ENCODE measurements around the gene TRMT2A. TPM values are rescaled to one million over a fixed set of nuclear protein-coding genes. Genes with fewer than 3 reads are reported as not detected.
"Not testable (repeated sequence)": the region's sequence is repeated elsewhere in the genome, so short reads cannot be mapped to it uniquely, and the experiment has no call there.

TRMT2A gene
- total and polyA plus RNA-seq, 5 donors from 2014 or later, result 24.5 to 75.2 (median 30.0) TPM

- peaks cover 13% of the 10 kb centered on the region for H3K4me1 ChIP-seq (ENCODE audit: control insufficient read depth, insufficient read depth, low read length, poor library complexity, severe bottlenecking)
- Mint-ChIP-seq H3K36me3 (no peaks in the 10 kb centered on the region), H3K4me3 (peak overlapping the region in 3 of 4 donors; percentile 11 to 54 (median 54)), H3K9me3 (no peaks in the 10 kb centered on the region), H3K27ac (no peak overlapping the region), H3K27me3 (no peaks in the 10 kb centered on the region), H3K4me1 (peaks cover 0 to 15% (median 8%) of the 10 kb centered on the region in 4 donors)
- H3K36me3 ChIP-seq (ENCODE audit: control insufficient read depth, insufficient read depth, low read length), result no peaks in the 10 kb centered on the region
- no peak overlapping the region for H3K4me3 ChIP-seq (ENCODE audit: low read depth, low read length)
- H3K9me3 ChIP-seq (ENCODE audit: control insufficient read depth in 2 of 2, low read length in 2 of 2), result no peaks in the 10 kb centered on the region
- ATAC-seq (ENCODE audit: low read depth in 2 of 2), result no peak
- DNase-seq, result no peak
- no peaks in the 10 kb centered on the region for H3K27me3 ChIP-seq (ENCODE audit: control insufficient read depth, insufficient read depth, low read length)
- H3K27ac ChIP-seq (ENCODE audit: insufficient read depth, low read length, poor library complexity, severe bottlenecking), result no peak overlapping the region
These were observed 40.3 kb downstream of the TRMT2A start for GRCh38 chr22:20076627-20077172.

GRCh38 chr22:20071524-20071972 is 45.5 kb downstream of the TRMT2A start:
- Mint-ChIP-seq H3K9me3 (no peaks in the 10 kb centered on the region), H3K4me3 (no peak overlapping the region), H3K27me3 (no peaks in the 10 kb centered on the region), H3K36me3 (no peaks in the 10 kb centered on the region), H3K27ac (no peak overlapping the region), H3K4me1 (no peaks in the 10 kb centered on the region)
- Histone ChIP-seq H3K9me3 (ENCODE audit: control insufficient read depth in 2 of 2, low read length in 2 of 2) (no peaks in the 10 kb centered on the region), H3K4me1 (ENCODE audit: control insufficient read depth, insufficient read depth, low read length, poor library complexity, severe bottlenecking) (no peaks in the 10 kb centered on the region), H3K36me3 (ENCODE audit: control insufficient read depth, insufficient read depth, low read length) (no peaks in the 10 kb centered on the region), H3K27ac (ENCODE audit: insufficient read depth, low read length, poor library complexity, severe bottlenecking) (no peak overlapping the region), H3K4me3 (ENCODE audit: low read depth, low read length) (no peak overlapping the region), H3K27me3 (ENCODE audit: control insufficient read depth, insufficient read depth, low read length) (no peaks in the 10 kb centered on the region)
- DNase-seq (no peak), ATAC-seq (ENCODE audit: low read depth in 2 of 2) (no peak)

DNA sequence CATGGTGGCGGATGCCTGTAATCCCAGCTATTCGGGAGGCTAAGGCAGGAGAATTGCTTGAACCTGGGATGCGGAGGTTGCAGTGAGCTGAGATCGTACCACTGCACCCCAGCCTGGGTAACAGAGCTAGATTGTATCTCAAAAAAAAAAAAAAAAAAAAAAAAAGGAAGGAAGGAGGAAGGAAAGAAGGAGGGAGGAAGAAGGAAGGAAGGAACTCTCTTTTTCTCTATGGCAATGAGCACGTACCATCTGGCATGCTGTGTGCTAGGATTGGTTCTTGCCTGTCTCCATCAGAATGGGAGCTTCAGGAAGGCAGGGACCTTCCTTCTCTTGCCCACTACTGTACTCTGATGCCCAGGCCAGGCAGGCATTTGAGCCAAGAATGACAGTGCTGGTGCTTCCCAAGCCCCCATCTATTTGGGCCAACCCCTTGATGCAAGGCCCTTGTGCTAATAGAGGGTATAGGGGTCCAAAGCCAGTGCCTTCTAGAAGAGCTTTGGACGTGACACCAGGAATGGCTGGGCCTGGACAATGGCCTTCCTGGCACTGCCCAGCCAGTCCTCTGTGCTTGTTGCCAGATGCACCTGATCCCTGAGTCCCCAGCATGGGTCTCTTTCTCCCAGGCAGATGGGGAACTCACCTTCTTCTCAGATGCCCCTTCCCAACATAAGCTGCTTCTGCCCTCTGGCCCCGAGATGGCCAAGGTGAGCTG is 47.5 kb downstream of the TRMT2A start:
- peak overlapping the region in 1 of 3 donors; percentile 12 for H3K27ac Mint-ChIP-seq
- DNase-seq (no peak), ATAC-seq (ENCODE audit: low read depth in 2 of 2) (no peak)
- Histone ChIP-seq H3K36me3 (ENCODE audit: control insufficient read depth, insufficient read depth, low read length) (peaks cover 3% of the 10 kb centered on the region), H3K4me3 (ENCODE audit: low read depth, low read length) (no peak overlapping the region), H3K27me3 (ENCODE audit: control insufficient read depth, insufficient read depth, low read length) (no peaks in the 10 kb centered on the region), H3K27ac (ENCODE audit: insufficient read depth, low read length, poor library complexity, severe bottlenecking) (no peak overlapping the region), H3K4me1 (ENCODE audit: control insufficient read depth, insufficient read depth, low read length, poor library complexity, severe bottlenecking) (no peaks in the 10 kb centered on the region), H3K9me3 (ENCODE audit: control insufficient read depth in 2 of 2, low read length in 2 of 2) (no peaks in the 10 kb centered on the region)
- no peaks in the 10 kb centered on the region for H3K9me3 Mint-ChIP-seq
- no peaks in the 10 kb centered on the region for H3K27me3 Mint-ChIP-seq
- no peaks in the 10 kb centered on the region for H3K4me1 Mint-ChIP-seq
- peaks cover 2% of the 10 kb centered on the region for H3K36me3 Mint-ChIP-seq
- H3K4me3 Mint-ChIP-seq, result no peak overlapping the region

GRCh38 chr22:20068640-20069039 is 48.4 kb downstream of the TRMT2A start:
- H3K4me3 Mint-ChIP-seq, result no peak overlapping the region
- ATAC-seq (ENCODE audit: low read depth in 2 of 2) (no peak), DNase-seq (no peak)
- no peak overlapping the region for H3K27ac ChIP-seq (ENCODE audit: insufficient read depth, low read length, poor library complexity, severe bottlenecking)
- peaks cover 2% of the 10 kb centered on the region for H3K36me3 Mint-ChIP-seq
- no peaks in the 10 kb centered on the region for H3K27me3 Mint-ChIP-seq
- H3K9me3 Mint-ChIP-seq, result no peaks in the 10 kb centered on the region
- no peaks in the 10 kb centered on the region for H3K4me1 Mint-ChIP-seq
- no peaks in the 10 kb centered on the region for H3K9me3 ChIP-seq (ENCODE audit: control insufficient read depth in 2 of 2, low read length in 2 of 2)
- no peaks in the 10 kb centered on the region for H3K27me3 ChIP-seq (ENCODE audit: control insufficient read depth, insufficient read depth, low read length)
- no peak overlapping the region for H3K4me3 ChIP-seq (ENCODE audit: low read depth, low read length)
- H3K27ac Mint-ChIP-seq, result peak overlapping the region in 1 of 3 donors; percentile 42
- H3K36me3 ChIP-seq (ENCODE audit: control insufficient read depth, insufficient read depth, low read length), result peaks cover 10% of the 10 kb centered on the region
- H3K4me1 ChIP-seq (ENCODE audit: control insufficient read depth, insufficient read depth, low read length, poor library complexity, severe bottlenecking), result no peaks in the 10 kb centered on the region

- H3K27ac Mint-ChIP-seq, H3K9me3 Mint-ChIP-seq: not testable (repeated sequence)
These were observed 49.7 kb downstream of the TRMT2A start for GRCh38 chr22:20067384-20067682.

DNA sequence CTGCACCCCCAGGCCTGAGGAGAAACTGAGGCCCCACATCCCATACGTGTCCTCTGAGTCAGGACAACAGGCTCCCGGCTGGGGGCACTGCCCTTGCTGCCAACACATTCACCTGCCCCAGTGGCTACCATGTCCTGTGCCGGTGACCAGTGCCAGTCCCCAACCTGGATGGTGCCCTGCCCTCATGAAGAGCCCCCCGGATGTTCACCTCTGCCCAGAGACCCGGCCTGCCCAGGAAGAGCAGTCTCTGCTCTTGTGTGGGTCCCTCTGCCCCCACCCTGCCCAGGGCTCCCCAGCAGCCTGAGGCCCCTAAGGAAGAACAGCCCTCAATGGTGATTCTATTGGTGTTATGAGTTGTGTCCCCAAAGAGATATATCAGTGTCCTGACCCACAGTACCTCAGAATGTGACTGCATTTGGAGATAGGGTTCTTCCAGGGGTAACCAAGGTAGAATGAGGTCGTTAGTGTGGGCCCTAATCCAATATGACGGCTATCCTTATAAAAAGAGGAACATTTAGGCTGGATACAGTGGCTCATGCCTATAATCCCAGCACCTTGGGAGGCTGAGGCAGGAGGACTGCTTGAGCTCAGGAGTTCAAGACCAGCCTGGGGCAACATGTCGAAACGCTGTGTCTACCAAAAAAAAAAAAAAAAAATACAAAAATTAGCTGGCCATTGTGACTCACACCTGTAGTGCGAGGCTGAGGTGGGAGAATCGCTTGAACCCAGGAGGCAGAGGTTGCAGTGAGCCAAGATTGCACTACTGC is 50.2 kb downstream of the TRMT2A start:
- ATAC-seq (ENCODE audit: low read depth in 2 of 2), result no peak
- no peak overlapping the region for H3K4me3 ChIP-seq (ENCODE audit: low read depth, low read length)
- Mint-ChIP-seq H3K27ac (no peak overlapping the region), H3K9me3 (no peaks in the 10 kb centered on the region), H3K36me3 (peaks cover 7% of the 10 kb centered on the region), H3K4me1 (no peaks in the 10 kb centered on the region), H3K4me3 (peak overlapping the region in 1 of 4 donors; percentile 58), H3K27me3 (no peaks in the 10 kb centered on the region)
- H3K27me3 ChIP-seq (ENCODE audit: control insufficient read depth, insufficient read depth, low read length), result no peaks in the 10 kb centered on the region
- H3K27ac ChIP-seq (ENCODE audit: insufficient read depth, low read length, poor library complexity, severe bottlenecking), result no peak overlapping the region
- DNase-seq, result no peak
- H3K4me1 ChIP-seq (ENCODE audit: control insufficient read depth, insufficient read depth, low read length, poor library complexity, severe bottlenecking), result no peaks in the 10 kb centered on the region
- H3K9me3 ChIP-seq (ENCODE audit: control insufficient read depth in 2 of 2, low read length in 2 of 2), result no peaks in the 10 kb centered on the region
- H3K36me3 ChIP-seq (ENCODE audit: control insufficient read depth, insufficient read depth, low read length), result peaks cover 23% of the 10 kb centered on the region

More at GRCh38 chr22:20067384-20067682, 49.7 kb downstream of the TRMT2A start:
- H3K4me1 ChIP-seq (ENCODE audit: control insufficient read depth, insufficient read depth, low read length, poor library complexity, severe bottlenecking); DNase-seq; ATAC-seq (ENCODE audit: low read depth in 2 of 2); H3K36me3 Mint-ChIP-seq; H3K27me3 ChIP-seq (ENCODE audit: control insufficient read depth, insufficient read depth, low read length); H3K27ac ChIP-seq (ENCODE audit: insufficient read depth, low read length, poor library complexity, severe bottlenecking); H3K9me3 ChIP-seq (ENCODE audit: control insufficient read depth in 2 of 2, low read length in 2 of 2); H3K4me3 Mint-ChIP-seq; H3K4me1 Mint-ChIP-seq; H3K27me3 Mint-ChIP-seq; H3K4me3 ChIP-seq (ENCODE audit: low read depth, low read length): not testable (repeated sequence)
- H3K36me3 ChIP-seq (ENCODE audit: control insufficient read depth, insufficient read depth, low read length), result peaks cover 17% of the 10 kb centered on the region

GRCh38 chr22:20065896-20066616 is 51.0 kb downstream of the TRMT2A start:
- no peaks in the 10 kb centered on the region for H3K27me3 ChIP-seq (ENCODE audit: control insufficient read depth, insufficient read depth, low read length)
- H3K27me3 Mint-ChIP-seq, result no peaks in the 10 kb centered on the region
- no peak overlapping the region for H3K27ac Mint-ChIP-seq
- peaks cover 7% of the 10 kb centered on the region for H3K36me3 Mint-ChIP-seq
- H3K9me3 ChIP-seq (ENCODE audit: control insufficient read depth in 2 of 2, low read length in 2 of 2), result no peaks in the 10 kb centered on the region
- peaks cover 30% of the 10 kb centered on the region for H3K36me3 ChIP-seq (ENCODE audit: control insufficient read depth, insufficient read depth, low read length)
- H3K27ac ChIP-seq (ENCODE audit: insufficient read depth, low read length, poor library complexity, severe bottlenecking), result no peak overlapping the region
- H3K4me3 ChIP-seq (ENCODE audit: low read depth, low read length), result no peak overlapping the region
- ATAC-seq (ENCODE audit: low read depth in 2 of 2) (no peak), DNase-seq (no peak)
- H3K4me3 Mint-ChIP-seq, result no peak overlapping the region
- no peaks in the 10 kb centered on the region for H3K4me1 ChIP-seq (ENCODE audit: control insufficient read depth, insufficient read depth, low read length, poor library complexity, severe bottlenecking)
- no peaks in the 10 kb centered on the region for H3K9me3 Mint-ChIP-seq
- no peaks in the 10 kb centered on the region for H3K4me1 Mint-ChIP-seq
